GM12872 (cell line): ENCODE results near the gene ADAM19.

Experiments used
- CTCF ChIP-seq: IDR thresholded peaks from 3 replicates; pipeline ENCODE4 v1.5.1; 2011; ENCODE audit warnings: low read depth, mild to moderate bottlenecking, low read length, moderate library complexity; ENCODE audit not compliant: insufficient read depth

Gene ADAM19

GRCh38 chr5:157476702-157477408, 98.7 kb downstream of the ADAM19 start:
- peak; percentile 77 for TF ChIP-seq CTCF

- TF ChIP-seq CTCF: no peak
These were observed 100.1 kb downstream of the ADAM19 start for GRCh38 chr5:157475432-157475831.

- no peak for TF ChIP-seq CTCF
These were observed 101.9 kb downstream of the ADAM19 start for GRCh38 chr5:157473383-157474320.

GRCh38 chr5:157471709-157472108, 103.9 kb downstream of the ADAM19 start:
- peak; percentile 76 for TF ChIP-seq CTCF

GRCh38 chr5:157470631-157471030, 104.9 kb downstream of the ADAM19 start:
- TF ChIP-seq CTCF: no peak

- TF ChIP-seq CTCF: no peak
These were observed 105.9 kb downstream of the ADAM19 start for GRCh38 chr5:157469687-157470086.

- TF ChIP-seq CTCF: peak; percentile 34
These were observed 106.5 kb downstream of the ADAM19 start for GRCh38 chr5:157469073-157469472.
